GM20431 (cell line): Measurements from ENCODE around the gene CYFIP2.
"Not testable (repeated sequence)": the region's sequence is repeated elsewhere in the genome, so short reads cannot be mapped to it uniquely, and the experiment has no call there.

Experiments
- in situ Hi-C: fragments of 300-500 bp; cut with MseI, MboI; formaldehyde crosslinking; loops from one replicate; pipeline ENCODE4 v1.15.0; 2020; ENCODE audit warnings: low sequenced_read_pairs; ENCODE audit not compliant: unreplicated experiment

Gene CYFIP2

GRCh38 chr5:157378509-157378908 is 112.6 kb downstream of the CYFIP2 start:
- in situ Hi-C loops, result no loop called here

- in situ Hi-C loops, result no loop called here
Observed at GRCh38 chr5:157379983-157380382, 114.1 kb downstream of the CYFIP2 start.

- in situ Hi-C loops, result no loop called here
Observed at GRCh38 chr5:157381746-157382145, 115.8 kb downstream of the CYFIP2 start.

DNA sequence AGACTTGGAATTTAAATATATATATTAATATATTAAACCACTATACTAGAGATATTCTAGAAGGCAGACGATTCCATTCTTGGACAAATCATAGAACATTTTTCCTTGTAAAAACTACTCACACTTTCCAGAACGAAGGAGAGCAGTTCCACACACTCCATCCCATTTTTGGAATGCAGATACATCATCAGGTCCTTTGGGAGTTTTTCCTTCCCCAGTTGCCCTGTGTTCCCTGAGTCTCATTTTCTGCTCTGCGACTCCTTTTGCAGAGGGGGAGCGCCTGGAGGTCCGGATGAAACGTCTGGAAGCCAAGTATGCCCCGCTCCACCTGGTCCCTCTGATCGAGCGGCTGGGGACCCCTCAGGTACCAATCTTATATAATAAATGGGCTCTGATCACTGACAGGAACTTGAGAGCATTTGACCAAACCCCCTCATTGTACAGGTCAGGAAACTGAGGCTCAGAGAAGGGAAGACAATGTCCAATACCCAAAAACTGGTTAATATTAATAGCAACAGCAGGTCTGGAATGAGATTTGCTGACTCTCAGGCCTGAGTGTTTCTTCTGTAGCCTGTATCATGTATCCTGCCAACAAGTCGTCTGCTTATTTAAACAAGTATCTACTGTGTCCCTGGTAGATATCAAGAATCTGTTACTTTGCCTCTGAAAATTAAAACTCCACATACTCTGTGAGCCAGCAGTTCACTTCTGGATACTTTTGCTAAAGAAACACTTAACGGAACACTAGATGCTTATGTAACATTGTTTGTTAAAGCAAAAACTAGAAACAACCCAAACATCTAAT is 117.3 kb downstream of the CYFIP2 start:
- in situ Hi-C loops, result no loop called here

DNA sequence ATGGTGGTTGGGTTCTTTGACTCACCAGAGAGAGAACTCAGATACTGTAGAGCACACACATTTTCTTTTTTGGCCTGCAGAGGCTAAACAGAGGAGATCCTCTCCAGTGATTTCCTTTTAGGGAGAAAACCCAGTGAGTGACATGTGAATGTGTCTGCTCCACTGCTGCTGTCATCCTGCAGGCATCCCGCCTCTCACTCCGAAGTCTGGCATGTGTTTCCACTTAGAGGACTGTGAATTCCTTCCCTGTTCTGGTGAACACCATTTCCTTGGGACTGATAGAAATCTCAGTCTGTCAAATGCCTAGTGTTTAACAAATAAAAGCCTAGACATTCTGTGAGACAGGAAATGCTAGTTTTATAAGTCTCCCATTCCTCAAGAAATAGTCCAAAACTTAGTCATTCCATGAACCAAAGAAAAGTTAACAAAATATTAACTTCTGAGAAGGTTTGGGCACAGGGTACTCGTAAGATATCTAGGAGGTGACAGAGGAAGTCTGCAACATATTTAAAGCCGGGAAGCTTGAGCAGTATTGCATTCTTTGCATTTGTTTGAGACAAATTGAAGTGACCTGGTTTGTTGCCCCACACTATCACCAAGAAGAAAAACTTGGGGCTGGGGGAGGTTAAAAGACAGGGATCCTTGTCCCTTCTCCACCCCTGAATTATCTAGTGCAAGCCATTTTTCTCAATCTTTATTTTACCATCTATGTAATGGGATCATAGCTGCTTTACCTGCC is 119.2 kb downstream of the CYFIP2 start:
- in situ Hi-C loops, result no loop called here

GRCh38 chr5:157387041-157387563 is 121.2 kb downstream of the CYFIP2 start:
- in situ Hi-C loops, result no loop called here

GRCh38 chr5:157387683-157388093 is 121.8 kb downstream of the CYFIP2 start:
- in situ Hi-C loops, result no loop called here

DNA sequence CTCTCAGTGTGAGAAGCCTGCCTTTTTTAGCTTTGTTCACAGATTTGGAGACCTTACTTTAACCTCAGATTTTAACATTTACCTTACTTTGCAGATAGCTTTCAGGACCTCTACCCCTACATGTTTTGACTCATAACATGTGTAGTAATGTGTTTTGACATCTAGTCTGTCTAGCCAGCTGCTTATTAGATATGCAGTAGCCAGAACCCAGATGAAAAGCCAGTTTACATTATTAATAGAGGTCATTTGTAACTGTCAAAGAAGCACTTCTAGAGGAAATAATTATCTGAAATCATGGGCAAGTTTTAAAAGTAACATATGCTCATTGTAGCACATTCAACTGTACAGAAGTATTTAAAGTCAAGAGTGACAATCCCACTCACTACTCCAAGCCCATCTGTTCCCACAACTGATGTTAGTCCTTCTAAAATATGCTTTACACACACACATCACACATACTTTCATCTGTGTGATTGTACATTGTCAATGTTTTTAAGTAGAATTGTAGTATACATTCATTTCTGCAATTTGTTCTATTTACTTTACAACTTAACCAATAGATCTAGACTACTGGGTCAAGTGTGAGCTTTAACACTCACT is 122.3 kb downstream of the CYFIP2 start:
- in situ Hi-C loops, result no loop called here

DNA sequence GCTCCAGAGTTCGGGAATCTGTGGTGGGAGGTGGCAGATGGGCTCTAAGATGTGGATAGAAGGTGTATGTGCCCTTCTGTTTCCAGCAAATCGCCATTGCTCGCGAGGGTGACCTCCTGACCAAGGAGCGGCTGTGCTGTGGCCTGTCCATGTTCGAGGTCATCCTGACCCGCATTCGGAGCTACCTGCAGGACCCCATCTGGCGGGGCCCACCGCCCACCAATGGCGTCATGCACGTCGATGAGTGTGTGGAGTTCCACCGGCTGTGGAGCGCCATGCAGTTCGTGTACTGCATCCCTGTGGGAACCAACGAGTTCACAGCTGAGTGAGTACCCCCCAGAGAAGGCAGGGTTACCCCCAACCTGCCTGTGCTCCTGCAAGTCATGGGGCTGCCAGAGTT is 123.2 kb downstream of the CYFIP2 start:
- in situ Hi-C loops, result no loop called here

DNA sequence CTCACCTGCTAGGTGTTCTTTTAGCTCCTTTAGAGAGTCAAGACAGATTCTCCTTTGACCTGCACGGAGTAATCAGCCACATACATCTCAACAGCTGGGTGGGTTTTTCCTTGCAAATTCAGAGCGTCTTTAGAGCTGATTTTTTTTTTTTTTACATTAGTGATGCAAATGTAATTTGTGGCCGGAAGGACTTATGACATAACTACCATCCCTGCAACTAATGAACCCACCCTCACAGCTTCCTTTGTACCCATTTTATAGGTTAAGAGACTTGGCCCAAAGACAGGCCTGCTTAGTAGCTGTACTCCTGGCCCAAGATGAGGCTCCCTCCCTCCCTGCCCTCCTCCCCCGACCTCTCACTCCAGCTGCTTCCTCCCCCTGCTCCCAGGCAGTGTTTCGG is 124.2 kb downstream of the CYFIP2 start:
- in situ Hi-C loops, result no loop called here

- in situ Hi-C loops, result no loop called here
Observed at GRCh38 chr5:157390551-157391297, 124.8 kb downstream of the CYFIP2 start.

- in situ Hi-C loops, result no loop called here
Observed at GRCh38 chr5:157398305-157398704, 132.4 kb downstream of the CYFIP2 start.

GRCh38 chr5:157400741-157401495 is 135.0 kb downstream of the CYFIP2 start:
- in situ Hi-C loops, result no loop called here

- in situ Hi-C loops, result no loop called here
Observed at GRCh38 chr5:157415838-157416237, 149.9 kb downstream of the CYFIP2 start.

DNA sequence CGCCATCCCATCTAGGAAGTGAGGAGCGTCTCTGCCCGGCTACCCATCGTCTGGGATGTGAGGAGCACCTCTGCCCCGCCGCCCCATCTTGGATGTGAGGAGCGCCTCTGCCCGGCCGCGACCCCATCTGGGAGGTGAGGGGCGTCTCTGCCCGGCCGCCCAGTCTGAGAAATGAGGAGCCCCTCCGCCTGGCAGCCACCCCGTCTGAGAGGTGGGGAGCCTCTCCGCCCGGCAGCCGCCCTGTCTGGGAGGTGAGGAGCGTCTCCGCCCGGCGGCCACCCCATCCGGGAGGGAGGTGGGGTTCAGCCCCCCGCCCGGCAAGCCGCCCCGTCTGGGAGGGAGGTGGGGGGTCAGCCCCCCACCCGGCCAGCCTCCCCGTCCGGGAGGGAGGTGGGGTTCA is 153.6 kb downstream of the CYFIP2 start:
- in situ Hi-C loops, result not testable (repeated sequence)

DNA sequence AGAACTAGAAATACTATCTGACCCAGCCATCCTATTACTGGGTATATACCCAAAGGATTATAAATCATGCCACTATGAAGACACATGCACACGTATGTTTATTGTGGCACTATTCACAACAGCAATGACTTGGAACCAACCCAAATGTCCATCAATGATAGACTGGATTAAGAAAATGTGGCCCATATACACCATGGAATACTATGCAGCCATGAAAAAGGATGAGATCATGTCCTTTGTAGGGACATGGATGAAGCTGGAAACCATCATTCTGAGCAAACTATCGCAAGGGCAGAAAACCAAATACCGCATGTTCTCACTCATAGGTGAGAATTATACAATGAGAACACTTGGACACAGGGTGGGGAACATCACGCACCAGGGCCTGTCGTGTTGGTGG is 164.0 kb downstream of the CYFIP2 start:
- in situ Hi-C loops, result loop anchor here (25.0 kb wide), 1 partner anchor 282 kb away; no protein-coding TSS in a partner anchor

- in situ Hi-C loops, result loop anchor here (25.0 kb wide), 1 partner anchor 281 kb away; no protein-coding TSS in a partner anchor
Observed at GRCh38 chr5:157431544-157432200, 165.7 kb downstream of the CYFIP2 start.

GRCh38 chr5:157434096-157434495 is 168.2 kb downstream of the CYFIP2 start:
- in situ Hi-C loops, result loop anchor here (25.0 kb wide), 1 partner anchor 278 kb away; no protein-coding TSS in a partner anchor
